AG09319 (cell line): ENCODE measurements around the gene RHOF.
"Not testable (repeated sequence)": the region's sequence is repeated elsewhere in the genome, so short reads cannot be mapped to it uniquely, and the experiment has no call there.

Source experiments
- DNase-seq: peaks from one replicate; pipeline ENCODE4 v3.0.0-alpha.2; 2010; ENCODE audit warnings: low read depth; ENCODE audit errors: extremely low read depth
- TF ChIP-seq, protein P1 (sequence below): IDR thresholded peaks from 2 replicates; pipeline ENCODE4 v1.5.1; 2011; ENCODE audit warnings: low read depth, mild to moderate bottlenecking, inconsistent platforms, low read length, moderate library complexity

Gene RHOF

GRCh38 chr12:121753844-121754264, 39.6 kb downstream of the RHOF start:
- TF ChIP-seq, protein P1, sequence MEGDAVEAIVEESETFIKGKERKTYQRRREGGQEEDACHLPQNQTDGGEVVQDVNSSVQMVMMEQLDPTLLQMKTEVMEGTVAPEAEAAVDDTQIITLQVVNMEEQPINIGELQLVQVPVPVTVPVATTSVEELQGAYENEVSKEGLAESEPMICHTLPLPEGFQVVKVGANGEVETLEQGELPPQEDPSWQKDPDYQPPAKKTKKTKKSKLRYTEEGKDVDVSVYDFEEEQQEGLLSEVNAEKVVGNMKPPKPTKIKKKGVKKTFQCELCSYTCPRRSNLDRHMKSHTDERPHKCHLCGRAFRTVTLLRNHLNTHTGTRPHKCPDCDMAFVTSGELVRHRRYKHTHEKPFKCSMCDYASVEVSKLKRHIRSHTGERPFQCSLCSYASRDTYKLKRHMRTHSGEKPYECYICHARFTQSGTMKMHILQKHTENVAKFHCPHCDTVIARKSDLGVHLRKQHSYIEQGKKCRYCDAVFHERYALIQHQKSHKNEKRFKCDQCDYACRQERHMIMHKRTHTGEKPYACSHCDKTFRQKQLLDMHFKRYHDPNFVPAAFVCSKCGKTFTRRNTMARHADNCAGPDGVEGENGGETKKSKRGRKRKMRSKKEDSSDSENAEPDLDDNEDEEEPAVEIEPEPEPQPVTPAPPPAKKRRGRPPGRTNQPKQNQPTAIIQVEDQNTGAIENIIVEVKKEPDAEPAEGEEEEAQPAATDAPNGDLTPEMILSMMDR, result no peak
- no peak for DNase-seq

- TF ChIP-seq, protein P1, result no peak
- DNase-seq, result no peak
These were observed 41.6 kb downstream of the RHOF start for GRCh38 chr12:121751749-121752351.

DNA sequence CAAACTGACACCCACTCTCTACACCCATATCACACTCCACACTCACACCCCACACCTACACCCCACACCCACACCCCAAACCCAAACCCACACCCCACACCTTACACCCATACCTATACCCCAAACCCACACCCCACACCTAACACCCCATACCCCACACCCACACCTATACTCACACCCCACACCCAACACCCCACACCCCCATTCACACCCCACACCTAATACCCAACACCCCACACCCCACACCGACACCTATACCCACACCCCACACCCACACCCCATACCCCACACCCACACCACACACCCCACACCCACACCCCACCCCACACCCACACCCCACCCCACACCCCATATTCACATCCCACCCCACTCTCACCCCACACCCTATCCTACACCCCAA, 42.5 kb downstream of the RHOF start:
- TF ChIP-seq, protein P1, result no peak
- DNase-seq, result no peak

GRCh38 chr12:121750507-121750955, 43.0 kb downstream of the RHOF start:
- DNase-seq, result no peak
- TF ChIP-seq, protein P1, result no peak

GRCh38 chr12:121749267-121749666, 44.2 kb downstream of the RHOF start:
- DNase-seq, result no peak

DNA sequence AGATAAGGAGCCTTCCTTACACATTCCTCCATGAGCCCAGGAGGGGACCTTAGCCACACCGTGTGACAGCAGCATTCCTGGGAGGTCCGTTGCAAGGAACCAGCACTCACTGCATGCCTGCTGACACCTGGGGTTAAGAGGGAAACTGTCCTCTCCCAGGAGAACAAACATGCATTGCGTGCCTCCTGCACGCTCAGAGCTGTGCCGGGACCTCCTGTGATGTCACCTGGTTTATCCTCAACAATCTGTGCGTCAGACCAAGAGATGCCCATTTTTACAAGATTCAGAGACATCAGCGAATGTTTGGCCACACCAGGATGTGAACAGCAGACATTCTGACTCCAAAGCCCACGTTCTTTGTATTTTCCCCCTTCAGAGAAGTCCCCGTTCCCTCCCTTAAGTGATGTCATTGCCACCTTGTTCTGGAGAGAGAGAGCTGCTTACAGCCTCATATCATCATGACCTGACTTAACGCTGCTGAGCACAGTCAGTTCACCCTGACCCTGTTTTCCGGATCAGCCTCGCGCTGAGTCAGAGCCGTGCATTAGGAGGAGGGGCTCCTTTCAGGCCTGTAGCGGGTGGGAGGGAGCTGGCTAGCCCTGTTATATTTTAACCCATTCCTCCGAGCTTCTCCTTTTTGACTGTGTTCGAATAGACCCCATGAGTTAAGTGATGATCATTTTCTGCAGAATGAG, 44.8 kb downstream of the RHOF start:
- no peak for DNase-seq

More at GRCh38 chr12:121749267-121749666, 44.2 kb downstream of the RHOF start:
- TF ChIP-seq, protein P1, result no peak

DNA sequence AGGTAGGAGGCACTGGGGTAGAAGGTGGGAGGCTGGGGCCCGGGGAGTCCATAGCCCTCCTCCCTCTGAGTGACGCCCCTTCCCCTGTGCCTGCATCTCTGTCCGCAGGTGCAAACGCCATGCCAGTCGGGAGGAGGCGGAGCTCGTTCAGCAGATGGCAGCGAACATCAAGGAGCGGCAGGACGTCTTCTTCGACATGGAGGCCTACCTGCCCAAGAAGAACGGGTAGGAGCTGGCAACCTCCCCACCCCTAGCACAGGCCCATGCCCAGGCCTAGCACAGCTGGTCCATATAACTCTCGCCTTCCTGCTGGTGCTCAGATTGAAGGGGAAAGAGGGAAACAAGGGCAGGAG, 45.3 kb downstream of the RHOF start:
- TF ChIP-seq, protein P1, result no peak
- DNase-seq, result no peak

More for the DNA sequence above, 44.8 kb downstream of the RHOF start:
- TF ChIP-seq, protein P1, result no peak

- not testable (repeated sequence) for DNase-seq
These were observed 47.9 kb downstream of the RHOF start for GRCh38 chr12:121745545-121745944.
